ENCODE measurements around the gene RNF8.

DNA sequence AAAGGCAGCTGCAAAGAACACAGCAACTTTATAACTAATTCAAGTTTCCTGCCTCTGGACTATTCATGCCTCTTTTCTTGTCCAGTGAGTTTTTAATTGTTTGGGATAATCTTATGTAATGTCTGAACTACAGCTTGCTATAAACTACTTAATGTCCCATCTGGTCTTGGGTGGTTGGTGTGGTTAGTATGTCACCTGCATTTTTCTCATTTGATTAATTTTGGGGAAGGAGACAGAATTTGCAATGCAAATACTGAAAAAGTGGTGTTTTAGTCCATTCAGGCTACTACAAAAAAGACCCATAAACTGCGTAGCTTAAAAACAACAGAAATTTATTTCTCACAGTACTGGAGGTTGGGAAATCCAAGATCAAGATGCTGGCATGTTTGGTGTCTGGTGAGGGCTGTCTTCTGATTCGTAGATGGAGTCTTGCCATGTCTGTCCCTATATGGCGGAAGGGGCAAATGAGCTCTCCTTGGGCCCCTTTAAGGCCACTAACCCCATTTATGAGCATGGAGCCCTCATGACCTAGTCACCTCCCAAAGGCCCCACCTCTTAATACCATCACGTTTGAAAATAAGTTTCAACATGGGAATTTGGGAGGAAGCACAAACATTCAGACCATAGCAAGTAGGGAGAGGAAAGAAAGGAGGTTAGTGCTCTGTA, 22.4 kb downstream of the RNF8 start:
- TF ChIP-seq, protein P1, sequence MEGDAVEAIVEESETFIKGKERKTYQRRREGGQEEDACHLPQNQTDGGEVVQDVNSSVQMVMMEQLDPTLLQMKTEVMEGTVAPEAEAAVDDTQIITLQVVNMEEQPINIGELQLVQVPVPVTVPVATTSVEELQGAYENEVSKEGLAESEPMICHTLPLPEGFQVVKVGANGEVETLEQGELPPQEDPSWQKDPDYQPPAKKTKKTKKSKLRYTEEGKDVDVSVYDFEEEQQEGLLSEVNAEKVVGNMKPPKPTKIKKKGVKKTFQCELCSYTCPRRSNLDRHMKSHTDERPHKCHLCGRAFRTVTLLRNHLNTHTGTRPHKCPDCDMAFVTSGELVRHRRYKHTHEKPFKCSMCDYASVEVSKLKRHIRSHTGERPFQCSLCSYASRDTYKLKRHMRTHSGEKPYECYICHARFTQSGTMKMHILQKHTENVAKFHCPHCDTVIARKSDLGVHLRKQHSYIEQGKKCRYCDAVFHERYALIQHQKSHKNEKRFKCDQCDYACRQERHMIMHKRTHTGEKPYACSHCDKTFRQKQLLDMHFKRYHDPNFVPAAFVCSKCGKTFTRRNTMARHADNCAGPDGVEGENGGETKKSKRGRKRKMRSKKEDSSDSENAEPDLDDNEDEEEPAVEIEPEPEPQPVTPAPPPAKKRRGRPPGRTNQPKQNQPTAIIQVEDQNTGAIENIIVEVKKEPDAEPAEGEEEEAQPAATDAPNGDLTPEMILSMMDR (IDR thresholded peaks at IDR 0.05) = no peak
- TF ChIP-seq POLR2A (IDR thresholded peaks at IDR 0.05) = no peak

Measured in testis (tissue), 2 donors.